Measurements from ENCODE around the gene FECH.

FECH gene

DNA sequence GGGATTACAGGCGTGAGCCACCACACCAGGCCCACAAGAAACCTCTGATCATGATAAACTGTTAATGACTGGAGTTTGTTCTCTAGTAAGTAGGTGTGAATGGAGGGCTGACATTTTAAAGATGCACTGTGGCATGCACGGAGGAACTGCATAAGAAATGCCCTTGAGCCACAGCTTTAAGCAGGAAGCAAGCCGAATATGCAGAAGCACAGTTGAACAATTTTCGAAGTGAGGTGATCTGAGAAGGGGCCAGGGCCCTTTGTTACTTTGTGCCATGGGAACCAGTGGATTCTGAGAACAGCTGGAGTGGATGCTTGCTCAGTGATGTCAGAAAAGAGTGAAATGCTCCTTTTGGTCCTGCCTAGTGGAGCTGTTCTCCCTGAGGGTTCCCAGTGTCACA lies 16.3 kb downstream of the FECH start:
- Histone ChIP-seq H2AFZ (ENCODE audit: low read depth, low read length) (no peak overlapping the region), H3K4me3 (ENCODE audit: low read length) (no peak overlapping the region), H3K27me3 (ENCODE audit: insufficient read depth, low read length) (no peaks in the 10 kb centered on the region), H3K36me3 (ENCODE audit: insufficient read depth, low read length) (peaks cover 28% of the 10 kb centered on the region), H3K4me1 (ENCODE audit: insufficient read depth, low read length) (no peaks in the 10 kb centered on the region), H3K9me3 (ENCODE audit: low read length) (no peaks in the 10 kb centered on the region)

DNA sequence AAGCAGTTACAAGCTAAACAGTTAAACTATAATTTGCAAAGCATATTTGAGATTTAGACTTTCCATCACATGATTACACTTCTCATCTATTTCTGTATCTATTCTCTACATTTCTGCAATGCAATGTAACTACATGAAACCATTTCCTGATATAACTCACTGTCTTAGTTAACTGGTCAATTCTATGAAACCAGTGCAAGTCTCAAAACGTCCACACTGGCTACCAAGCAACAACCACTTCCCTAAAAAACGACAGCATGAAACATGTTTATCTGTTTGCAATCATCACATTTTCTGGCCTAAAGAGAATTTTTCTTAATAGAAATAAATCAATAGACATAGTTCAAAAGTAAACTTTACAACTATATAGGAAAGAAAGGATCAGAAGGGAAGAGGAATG lies 17.4 kb downstream of the FECH start:
- H2AFZ ChIP-seq (ENCODE audit: low read depth, low read length) = no peak overlapping the region
- H3K4me1 ChIP-seq (ENCODE audit: insufficient read depth, low read length) = no peaks in the 10 kb centered on the region
- H3K27me3 ChIP-seq (ENCODE audit: insufficient read depth, low read length) = no peaks in the 10 kb centered on the region
- no peak overlapping the region for H3K4me3 ChIP-seq (ENCODE audit: low read length)
- H3K36me3 ChIP-seq (ENCODE audit: insufficient read depth, low read length) = peaks cover 28% of the 10 kb centered on the region
- H3K9me3 ChIP-seq (ENCODE audit: low read length) = no peaks in the 10 kb centered on the region

GRCh38 chr18:57561728-57562423 lies 24.6 kb downstream of the FECH start:
- Histone ChIP-seq H3K4me3 (ENCODE audit: low read length) (no peak overlapping the region), H3K27me3 (ENCODE audit: insufficient read depth, low read length) (no peaks in the 10 kb centered on the region), H2AFZ (ENCODE audit: low read depth, low read length) (no peak overlapping the region), H3K36me3 (ENCODE audit: insufficient read depth, low read length) (no peaks in the 10 kb centered on the region), H3K9me3 (ENCODE audit: low read length) (no peaks in the 10 kb centered on the region), H3K4me1 (ENCODE audit: insufficient read depth, low read length) (no peaks in the 10 kb centered on the region)

DNA sequence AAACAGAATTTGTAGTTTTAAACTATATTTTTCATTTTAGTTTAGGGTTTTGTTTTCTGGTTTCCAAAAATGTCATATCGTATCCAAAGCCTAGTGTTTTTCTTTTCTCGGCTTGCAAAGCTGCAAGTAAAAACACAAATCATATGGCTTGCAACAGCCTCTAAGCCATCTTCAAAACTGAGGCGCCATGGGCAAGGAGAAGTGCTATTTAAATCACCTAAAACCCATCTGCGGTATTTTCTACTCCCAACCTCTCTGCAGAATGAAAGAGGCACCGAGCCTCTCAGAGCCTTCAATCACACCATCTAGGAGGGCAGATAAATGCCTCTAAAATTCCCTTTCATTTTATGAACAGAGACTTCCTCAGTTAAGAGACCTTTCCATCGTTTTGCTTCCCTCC lies 25.2 kb downstream of the FECH start:
- Histone ChIP-seq H3K9me3 (ENCODE audit: low read length) (no peaks in the 10 kb centered on the region), H3K4me1 (ENCODE audit: insufficient read depth, low read length) (no peaks in the 10 kb centered on the region), H3K4me3 (ENCODE audit: low read length) (no peak overlapping the region), H2AFZ (ENCODE audit: low read depth, low read length) (no peak overlapping the region), H3K36me3 (ENCODE audit: insufficient read depth, low read length) (no peaks in the 10 kb centered on the region), H3K27me3 (ENCODE audit: insufficient read depth, low read length) (no peaks in the 10 kb centered on the region)

DNA sequence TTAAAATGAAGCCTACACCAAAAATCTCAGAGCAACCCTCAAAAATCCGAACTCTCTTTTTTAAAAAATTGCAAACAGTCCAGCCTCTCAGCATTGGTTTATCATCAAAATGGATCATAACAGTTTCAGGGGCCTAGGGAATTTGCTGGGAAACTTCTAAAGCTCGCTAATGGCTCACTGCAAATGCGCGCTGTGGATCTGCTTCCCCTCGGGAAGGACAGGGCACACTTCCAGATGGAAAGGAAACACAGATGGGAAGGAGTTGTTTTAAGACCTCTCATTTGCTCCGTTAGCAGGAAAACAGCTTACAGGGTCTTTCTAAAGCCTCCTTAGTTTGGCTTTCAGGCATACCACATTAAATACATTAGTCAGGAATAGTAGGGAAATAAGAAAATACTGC lies 27.2 kb downstream of the FECH start:
- peaks cover 8% of the 10 kb centered on the region for H3K36me3 ChIP-seq (ENCODE audit: insufficient read depth, low read length)
- H3K9me3 ChIP-seq (ENCODE audit: low read length) = no peaks in the 10 kb centered on the region
- no peak overlapping the region for H3K4me3 ChIP-seq (ENCODE audit: low read length)
- no peaks in the 10 kb centered on the region for H3K4me1 ChIP-seq (ENCODE audit: insufficient read depth, low read length)
- no peaks in the 10 kb centered on the region for H3K27me3 ChIP-seq (ENCODE audit: insufficient read depth, low read length)
- H2AFZ ChIP-seq (ENCODE audit: low read depth, low read length) = no peak overlapping the region

DNA sequence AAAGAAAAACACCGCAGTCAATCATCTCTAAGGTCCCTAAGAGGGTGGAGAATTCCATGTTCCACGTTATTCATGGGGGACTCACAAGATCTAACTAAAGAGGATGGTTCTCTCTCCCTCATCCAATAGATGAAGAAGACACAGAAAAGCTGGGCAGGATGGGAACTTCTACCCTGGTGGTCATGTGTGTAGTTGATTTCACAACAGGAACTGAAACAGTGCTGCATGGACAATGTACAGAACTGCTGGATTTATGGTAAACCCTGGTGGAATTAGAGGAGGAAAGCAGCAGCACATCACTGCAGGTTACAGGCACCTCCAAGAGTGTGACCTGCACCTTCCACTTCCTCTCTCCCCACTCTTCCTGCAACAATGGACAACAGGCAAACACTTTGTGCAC lies 31.4 kb downstream of the FECH start:
- Histone ChIP-seq H3K4me3 (ENCODE audit: low read length) (no peak overlapping the region), H3K4me1 (ENCODE audit: insufficient read depth, low read length) (no peaks in the 10 kb centered on the region), H3K36me3 (ENCODE audit: insufficient read depth, low read length) (peaks cover 8% of the 10 kb centered on the region), H3K9me3 (ENCODE audit: low read length) (no peaks in the 10 kb centered on the region), H3K27me3 (ENCODE audit: insufficient read depth, low read length) (no peaks in the 10 kb centered on the region), H2AFZ (ENCODE audit: low read depth, low read length) (no peak overlapping the region)

DNA sequence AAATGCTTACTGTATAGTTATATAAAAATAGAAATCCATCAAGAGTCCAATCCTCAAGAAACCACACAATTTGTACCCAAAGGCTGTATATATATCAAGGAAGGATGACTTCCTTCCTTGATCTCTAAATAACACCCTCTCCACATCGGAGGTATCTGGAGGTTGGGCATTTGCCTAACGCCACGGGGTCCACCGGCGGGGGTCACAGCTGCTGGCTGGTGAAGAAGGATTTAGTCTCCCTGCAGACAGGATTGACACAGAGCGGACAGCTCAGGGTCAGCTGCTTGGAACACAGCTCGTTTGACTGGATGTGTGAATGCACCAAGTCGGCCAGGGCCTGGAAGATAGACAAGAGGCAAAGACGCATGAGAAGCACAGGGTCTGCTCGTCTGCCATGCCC lies 36.0 kb downstream of the FECH start:
- Histone ChIP-seq H3K36me3 (ENCODE audit: insufficient read depth, low read length) (peaks cover 8% of the 10 kb centered on the region), H3K4me3 (ENCODE audit: low read length) (no peak overlapping the region), H3K9me3 (ENCODE audit: low read length) (no peaks in the 10 kb centered on the region), H2AFZ (ENCODE audit: low read depth, low read length) (no peak overlapping the region), H3K4me1 (ENCODE audit: insufficient read depth, low read length) (no peaks in the 10 kb centered on the region), H3K27me3 (ENCODE audit: insufficient read depth, low read length) (no peaks in the 10 kb centered on the region)

DNA sequence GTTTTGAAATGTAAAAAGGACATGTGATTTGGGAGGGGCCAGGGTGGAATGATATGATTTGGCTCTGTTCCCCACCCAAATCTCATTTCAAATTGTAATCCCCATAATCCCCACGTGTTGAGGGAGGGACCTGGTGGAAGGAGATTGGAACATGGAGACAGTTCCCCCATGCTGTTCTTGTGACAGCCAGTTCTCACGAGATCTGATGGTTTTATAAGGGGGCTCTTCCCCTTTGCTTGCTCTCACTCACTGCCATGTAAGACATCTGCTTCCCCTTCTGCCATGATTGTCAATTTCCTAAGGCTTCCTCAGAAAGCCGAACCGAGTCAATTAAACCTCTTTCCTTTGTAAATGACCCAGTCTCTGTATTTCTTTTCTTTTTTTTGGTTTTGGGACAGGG lies 39.2 kb downstream of the FECH start:
- H3K36me3 ChIP-seq (ENCODE audit: insufficient read depth, low read length) = no peaks in the 10 kb centered on the region
- H2AFZ ChIP-seq (ENCODE audit: low read depth, low read length) = no peak overlapping the region
- H3K9me3 ChIP-seq (ENCODE audit: low read length) = no peaks in the 10 kb centered on the region
- H3K27me3 ChIP-seq (ENCODE audit: insufficient read depth, low read length) = no peaks in the 10 kb centered on the region
- H3K4me1 ChIP-seq (ENCODE audit: insufficient read depth, low read length) = no peaks in the 10 kb centered on the region
- H3K4me3 ChIP-seq (ENCODE audit: low read length) = no peak overlapping the region

GRCh38 chr18:57544936-57545660 lies 41.4 kb downstream of the FECH start:
- no peak overlapping the region for H2AFZ ChIP-seq (ENCODE audit: low read depth, low read length)
- no peaks in the 10 kb centered on the region for H3K27me3 ChIP-seq (ENCODE audit: insufficient read depth, low read length)
- H3K4me3 ChIP-seq (ENCODE audit: low read length) = no peak overlapping the region
- no peaks in the 10 kb centered on the region for H3K36me3 ChIP-seq (ENCODE audit: insufficient read depth, low read length)
- no peaks in the 10 kb centered on the region for H3K4me1 ChIP-seq (ENCODE audit: insufficient read depth, low read length)
- H3K9me3 ChIP-seq (ENCODE audit: low read length) = no peaks in the 10 kb centered on the region

- H3K27me3 ChIP-seq (ENCODE audit: insufficient read depth, low read length) = no peaks in the 10 kb centered on the region
- no peaks in the 10 kb centered on the region for H3K36me3 ChIP-seq (ENCODE audit: insufficient read depth, low read length)
- no peak overlapping the region for H3K4me3 ChIP-seq (ENCODE audit: low read length)
- H3K9me3 ChIP-seq (ENCODE audit: low read length) = no peaks in the 10 kb centered on the region
- no peak overlapping the region for H2AFZ ChIP-seq (ENCODE audit: low read depth, low read length)
- H3K4me1 ChIP-seq (ENCODE audit: insufficient read depth, low read length) = no peaks in the 10 kb centered on the region
Measured at GRCh38 chr18:57543560-57543959, 42.9 kb downstream of the FECH start.

GRCh38 chr18:57542812-57543427 lies 43.6 kb downstream of the FECH start:
- Histone ChIP-seq H2AFZ (ENCODE audit: low read depth, low read length) (no peak overlapping the region), H3K4me1 (ENCODE audit: insufficient read depth, low read length) (no peaks in the 10 kb centered on the region), H3K36me3 (ENCODE audit: insufficient read depth, low read length) (no peaks in the 10 kb centered on the region), H3K27me3 (ENCODE audit: insufficient read depth, low read length) (no peaks in the 10 kb centered on the region), H3K9me3 (ENCODE audit: low read length) (no peaks in the 10 kb centered on the region), H3K4me3 (ENCODE audit: low read length) (no peak overlapping the region)

- Histone ChIP-seq H3K4me1 (ENCODE audit: insufficient read depth, low read length) (no peaks in the 10 kb centered on the region), H3K9me3 (ENCODE audit: low read length) (no peaks in the 10 kb centered on the region), H3K4me3 (ENCODE audit: low read length) (no peak overlapping the region), H3K36me3 (ENCODE audit: insufficient read depth, low read length) (no peaks in the 10 kb centered on the region), H2AFZ (ENCODE audit: low read depth, low read length) (no peak overlapping the region), H3K27me3 (ENCODE audit: insufficient read depth, low read length) (no peaks in the 10 kb centered on the region)
Measured at GRCh38 chr18:57542126-57542525, 44.4 kb downstream of the FECH start.

DNA sequence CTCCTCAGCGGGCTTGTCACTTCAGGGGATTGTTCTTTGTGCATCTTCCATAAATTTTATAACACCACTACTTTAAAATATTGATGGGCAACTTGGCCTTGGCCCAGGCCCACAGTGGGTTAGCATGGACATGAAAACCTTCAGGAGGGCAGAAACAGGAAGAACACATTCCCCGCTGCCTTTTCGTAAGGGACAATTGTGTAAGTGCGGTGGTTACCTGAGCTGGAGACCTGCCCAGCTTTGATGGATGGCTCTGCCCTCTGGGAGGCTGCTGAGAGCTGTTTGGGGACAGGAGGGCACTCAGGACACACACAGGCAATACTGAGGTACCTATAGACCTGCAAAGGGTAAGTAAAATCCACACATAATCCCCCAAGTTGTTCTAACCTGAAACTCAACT lies 46.8 kb downstream of the FECH start:
- no peaks in the 10 kb centered on the region for H3K4me1 ChIP-seq (ENCODE audit: insufficient read depth, low read length)
- peaks cover 7% of the 10 kb centered on the region for H3K27me3 ChIP-seq (ENCODE audit: insufficient read depth, low read length)

More for the DNA sequence above, 46.8 kb downstream of the FECH start:
- H3K4me3 ChIP-seq (ENCODE audit: low read length) = no peak overlapping the region
- H2AFZ ChIP-seq (ENCODE audit: low read depth, low read length) = no peak overlapping the region
- H3K9me3 ChIP-seq (ENCODE audit: low read length) = no peaks in the 10 kb centered on the region
- no peaks in the 10 kb centered on the region for H3K36me3 ChIP-seq (ENCODE audit: insufficient read depth, low read length)
